Progenitor cell of endocrine pancreas (in vitro differentiated cells): Measurements from ENCODE around the gene RABGAP1L. TPM values are rescaled to one million over a fixed set of nuclear protein-coding genes. Genes with fewer than 3 reads are reported as not detected.

Experiments used
- DNase-seq: peaks from one replicate; pipeline ENCODE4 v3.0.0; 2021; ENCODE audit warnings: low spot score; ENCODE audit not compliant: unreplicated experiment
- H3K27ac Mint-ChIP-seq: 2 replicates; pipeline ENCODE4 v1.8.0; 2021; ENCODE audit warnings: mild to moderate bottlenecking, moderate library complexity, mixed read lengths
- H3K27me3 Mint-ChIP-seq: 2 replicates; pipeline ENCODE4 v1.8.0; 2021; ENCODE audit warnings: mixed read lengths
- H3K36me3 Mint-ChIP-seq: 2 replicates; pipeline ENCODE4 v1.8.0; 2022; ENCODE audit warnings: mixed read lengths; ENCODE audit not compliant: insufficient read depth
- H3K4me1 Mint-ChIP-seq: 2 replicates; pipeline ENCODE4 v1.8.0; 2021; ENCODE audit warnings: low read depth, mixed read lengths
- H3K4me3 Mint-ChIP-seq: 2 replicates; pipeline ENCODE4 v1.8.0; 2021; ENCODE audit warnings: low read depth, mild to moderate bottlenecking, moderate library complexity, mixed read lengths
- H3K9me3 Mint-ChIP-seq: 2 replicates; pipeline ENCODE4 v1.8.0; 2021; ENCODE audit warnings: low read depth, mixed read lengths
- total RNA-seq: library from RNA; stranded (reverse); gene quantifications from 2 replicates; pipeline ENCODE4 v1.2.1, GENCODE V29; 2021
- TF ChIP-seq, protein P1 (sequence below): fragments of 200-600 bp; sonication (generic); IDR thresholded peaks from one replicate; pipeline ENCODE4 v1.5.0; 2021; ENCODE audit warnings: antibody characterized with exemption, mild to moderate bottlenecking; ENCODE audit not compliant: unreplicated experiment

RABGAP1L gene
- total RNA-seq, 1 donor from 2014 or later, result 55.2 TPM

DNA sequence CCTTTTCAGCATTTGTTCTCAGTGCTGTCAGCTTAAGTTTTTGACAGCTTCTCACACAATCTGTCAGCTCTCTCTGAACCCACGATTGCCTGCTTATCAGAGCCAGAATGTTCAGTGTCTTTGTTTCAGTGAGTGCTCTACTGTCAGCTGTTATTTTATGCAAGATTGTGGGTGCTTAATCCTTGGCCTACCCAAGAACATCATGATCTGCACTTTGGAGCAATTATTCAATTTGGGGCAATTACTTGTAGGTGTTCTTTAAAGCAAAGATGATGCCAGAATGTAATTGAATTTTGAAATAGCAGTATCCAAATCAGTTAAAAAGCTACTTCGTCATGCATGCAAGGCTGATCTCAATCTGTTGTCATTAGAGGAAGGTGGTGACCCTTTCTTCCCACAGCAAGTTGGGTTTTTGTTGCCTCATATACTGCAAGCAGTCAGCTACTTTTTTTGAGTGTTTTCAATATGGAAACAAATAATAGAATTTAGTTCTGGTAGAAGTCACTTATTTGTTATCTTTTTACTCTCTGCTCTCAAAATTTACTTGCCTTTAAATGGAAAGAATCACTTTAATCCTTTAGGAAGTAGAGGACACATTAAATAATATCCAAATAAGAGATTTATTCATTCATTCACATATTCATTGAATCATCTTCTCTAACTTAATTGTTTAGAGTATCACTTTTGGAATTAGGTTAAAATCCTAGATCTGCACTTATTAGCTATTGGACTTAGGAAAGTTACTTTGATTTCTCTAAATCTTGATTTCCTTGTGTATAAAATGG, 586.9 kb downstream of the RABGAP1L start:
- Mint-ChIP-seq H3K27me3 (no peaks in the 10 kb centered on the region), H3K4me1 (peaks cover 6% of the 10 kb centered on the region), H3K9me3 (no peaks in the 10 kb centered on the region), H3K36me3 (no peaks in the 10 kb centered on the region), H3K4me3 (no peak overlapping the region), H3K27ac (no peak overlapping the region)
- TF ChIP-seq, protein P1, sequence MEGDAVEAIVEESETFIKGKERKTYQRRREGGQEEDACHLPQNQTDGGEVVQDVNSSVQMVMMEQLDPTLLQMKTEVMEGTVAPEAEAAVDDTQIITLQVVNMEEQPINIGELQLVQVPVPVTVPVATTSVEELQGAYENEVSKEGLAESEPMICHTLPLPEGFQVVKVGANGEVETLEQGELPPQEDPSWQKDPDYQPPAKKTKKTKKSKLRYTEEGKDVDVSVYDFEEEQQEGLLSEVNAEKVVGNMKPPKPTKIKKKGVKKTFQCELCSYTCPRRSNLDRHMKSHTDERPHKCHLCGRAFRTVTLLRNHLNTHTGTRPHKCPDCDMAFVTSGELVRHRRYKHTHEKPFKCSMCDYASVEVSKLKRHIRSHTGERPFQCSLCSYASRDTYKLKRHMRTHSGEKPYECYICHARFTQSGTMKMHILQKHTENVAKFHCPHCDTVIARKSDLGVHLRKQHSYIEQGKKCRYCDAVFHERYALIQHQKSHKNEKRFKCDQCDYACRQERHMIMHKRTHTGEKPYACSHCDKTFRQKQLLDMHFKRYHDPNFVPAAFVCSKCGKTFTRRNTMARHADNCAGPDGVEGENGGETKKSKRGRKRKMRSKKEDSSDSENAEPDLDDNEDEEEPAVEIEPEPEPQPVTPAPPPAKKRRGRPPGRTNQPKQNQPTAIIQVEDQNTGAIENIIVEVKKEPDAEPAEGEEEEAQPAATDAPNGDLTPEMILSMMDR, result no peak
- DNase-seq, result no peak

DNA sequence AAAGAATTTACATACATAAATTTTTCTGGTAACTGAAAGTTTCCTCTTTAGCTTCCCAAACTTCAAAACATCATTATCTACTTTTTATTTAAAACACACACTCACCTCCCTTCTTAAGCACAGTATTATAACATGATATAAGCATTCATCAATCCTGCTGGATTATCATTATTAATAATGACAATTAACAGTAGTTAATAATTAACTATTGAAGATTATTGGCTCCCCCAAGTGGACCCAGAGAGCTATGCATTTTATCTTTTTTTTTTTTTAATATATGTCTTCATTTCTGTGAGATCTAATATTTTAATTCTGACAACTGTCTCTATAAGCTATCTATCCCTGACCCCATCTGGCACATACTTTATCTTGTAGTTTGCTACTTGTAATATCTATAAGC, 588.3 kb downstream of the RABGAP1L start:
- TF ChIP-seq, protein P1, result peak; percentile 27
- no peaks in the 10 kb centered on the region for H3K27me3 Mint-ChIP-seq
- no peak overlapping the region for H3K27ac Mint-ChIP-seq
- no peaks in the 10 kb centered on the region for H3K9me3 Mint-ChIP-seq
- no peaks in the 10 kb centered on the region for H3K36me3 Mint-ChIP-seq
- H3K4me3 Mint-ChIP-seq, result no peak overlapping the region
- DNase-seq, result no peak
- peaks cover 3% of the 10 kb centered on the region for H3K4me1 Mint-ChIP-seq

DNA sequence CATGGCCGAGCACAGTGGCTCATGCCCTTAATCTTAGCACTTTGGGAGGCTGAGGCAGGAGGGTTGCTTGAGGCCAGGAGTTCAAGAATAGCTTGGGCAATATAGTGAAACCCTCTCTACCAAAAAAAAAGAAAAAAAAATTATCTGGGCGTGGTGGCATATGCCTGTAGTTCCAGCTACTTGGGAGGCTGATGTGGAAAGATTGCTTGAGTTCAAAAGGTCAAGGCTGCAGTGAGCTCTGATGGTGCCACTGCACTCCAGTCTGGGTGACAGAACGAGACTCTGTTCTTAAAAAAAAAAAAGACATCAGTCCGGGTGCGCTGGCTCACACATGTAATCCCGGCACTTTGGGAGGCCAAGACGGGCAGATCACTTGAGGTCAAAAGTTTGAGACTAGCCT, 589.3 kb downstream of the RABGAP1L start:
- DNase-seq, result no peak
- TF ChIP-seq, protein P1, result no peak
- Mint-ChIP-seq H3K4me1 (no peaks in the 10 kb centered on the region), H3K27ac (no peak overlapping the region), H3K27me3 (no peaks in the 10 kb centered on the region), H3K36me3 (no peaks in the 10 kb centered on the region), H3K4me3 (no peak overlapping the region), H3K9me3 (no peaks in the 10 kb centered on the region)

DNA sequence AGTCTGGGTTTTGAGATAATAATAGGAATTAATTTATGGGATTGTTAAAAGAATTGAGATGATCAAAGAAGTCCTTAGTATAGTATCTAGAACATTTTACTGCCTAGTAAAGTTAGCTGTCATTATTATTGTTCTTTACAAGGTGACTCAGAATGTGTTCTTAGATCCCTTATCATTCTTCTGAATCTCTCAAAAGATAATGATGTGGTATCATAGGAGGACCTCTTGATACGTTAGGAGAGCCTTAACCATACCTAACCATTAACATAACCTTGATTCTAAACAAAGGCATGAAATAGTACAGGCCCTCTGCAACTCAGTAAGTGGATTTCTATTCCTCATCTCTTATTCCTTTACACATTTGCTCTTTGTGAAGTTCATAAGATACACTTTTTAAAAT, 593.8 kb downstream of the RABGAP1L start:
- no peak overlapping the region for H3K4me3 Mint-ChIP-seq

DNA sequence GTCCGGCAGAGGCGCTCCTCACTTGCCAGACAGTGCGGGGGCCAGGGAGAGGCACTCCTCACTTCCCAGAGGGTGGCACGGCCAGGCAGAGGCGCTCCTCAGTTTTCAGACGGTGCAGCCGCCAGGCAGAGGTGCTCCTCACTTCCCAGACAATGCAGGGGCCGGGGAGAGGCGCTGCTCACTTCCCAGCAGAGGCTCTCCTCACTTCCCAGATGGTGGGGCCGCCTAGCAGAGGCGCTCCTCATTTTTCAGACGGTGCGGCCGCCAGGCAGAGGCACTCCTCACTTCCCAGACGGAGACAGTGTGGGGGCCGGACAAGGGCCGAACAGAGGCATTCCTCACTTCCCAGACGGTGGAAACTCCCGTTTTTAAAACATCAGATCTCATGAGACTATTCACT, 602.0 kb downstream of the RABGAP1L start:
- peaks cover 1% of the 10 kb centered on the region for H3K4me1 Mint-ChIP-seq
- no peak overlapping the region for H3K27ac Mint-ChIP-seq
- H3K9me3 Mint-ChIP-seq, result peaks cover 3% of the 10 kb centered on the region
- no peak for DNase-seq
- no peaks in the 10 kb centered on the region for H3K27me3 Mint-ChIP-seq
- TF ChIP-seq, protein P1, result no peak
- peaks cover 2% of the 10 kb centered on the region for H3K36me3 Mint-ChIP-seq
- no peak overlapping the region for H3K4me3 Mint-ChIP-seq

More for the DNA sequence above, 593.8 kb downstream of the RABGAP1L start:
- TF ChIP-seq, protein P1, result no peak
- Mint-ChIP-seq H3K9me3 (no peaks in the 10 kb centered on the region), H3K27me3 (no peaks in the 10 kb centered on the region), H3K36me3 (no peaks in the 10 kb centered on the region), H3K4me1 (no peaks in the 10 kb centered on the region), H3K27ac (no peak overlapping the region)
- DNase-seq, result no peak
